Measurements from ENCODE around the gene LDLRAD4.

Gene LDLRAD4

GRCh38 chr18:13409026-13409425 lies 190.5 kb downstream of the LDLRAD4 start:
- no peak overlapping the region for H3K27ac ChIP-seq (replicated peaks)
- H3K4me3 ChIP-seq (replicated peaks; ENCODE audit: insufficient read depth, low read length): no peak overlapping the region
- TF ChIP-seq SPI1 (IDR thresholded peaks at IDR 0.05; ENCODE audit: borderline replicate concordance, low read depth): no peak
- TF ChIP-seq REST (IDR thresholded peaks at IDR 0.05; ENCODE audit: insufficient replicate concordance, low read depth): no peak
- no peak for TF ChIP-seq CTCF (IDR thresholded peaks at IDR 0.05; ENCODE audit: insufficient read depth, low read length)
- TF ChIP-seq POLR2AphosphoS5 (IDR thresholded peaks at IDR 0.05; ENCODE audit: low read depth): no peak
- TF ChIP-seq GABPA (IDR thresholded peaks at IDR 0.05; ENCODE audit: low read depth): no peak
- no peak for DNase-seq (ENCODE audit: low read depth in 1 of 2, low spot score in 1 of 2)
- no peaks in the 10 kb centered on the region for H3K27me3 ChIP-seq (ENCODE audit: insufficient read depth, poor library complexity, severe bottlenecking)

- TF ChIP-seq GABPA (IDR thresholded peaks at IDR 0.05; ENCODE audit: low read depth): no peak
- no peak for TF ChIP-seq REST (IDR thresholded peaks at IDR 0.05; ENCODE audit: insufficient replicate concordance, low read depth)
- no peak for TF ChIP-seq POLR2AphosphoS5 (IDR thresholded peaks at IDR 0.05; ENCODE audit: low read depth)
- Histone ChIP-seq H3K27ac (replicated peaks) (no peak overlapping the region), H3K27me3 (ENCODE audit: insufficient read depth, poor library complexity, severe bottlenecking) (no peaks in the 10 kb centered on the region), H3K4me3 (replicated peaks; ENCODE audit: insufficient read depth, low read length) (no peak overlapping the region)
- DNase-seq (ENCODE audit: low read depth in 1 of 2, low spot score in 1 of 2): no peak
Observed at GRCh38 chr18:13409997-13410396, 191.4 kb downstream of the LDLRAD4 start.

- H3K27ac ChIP-seq (replicated peaks): no peak overlapping the region
- no peak overlapping the region for H3K4me3 ChIP-seq (replicated peaks; ENCODE audit: insufficient read depth, low read length)
- no peak for DNase-seq (ENCODE audit: low read depth in 1 of 2, low spot score in 1 of 2)
- no peak for TF ChIP-seq POLR2AphosphoS5 (IDR thresholded peaks at IDR 0.05; ENCODE audit: low read depth)
- no peak for TF ChIP-seq SPI1 (IDR thresholded peaks at IDR 0.05; ENCODE audit: borderline replicate concordance, low read depth)
- no peak for TF ChIP-seq GABPA (IDR thresholded peaks at IDR 0.05; ENCODE audit: low read depth)
- TF ChIP-seq REST (IDR thresholded peaks at IDR 0.05; ENCODE audit: insufficient replicate concordance, low read depth): no peak
- no peak for TF ChIP-seq CTCF (IDR thresholded peaks at IDR 0.05; ENCODE audit: insufficient read depth, low read length)
- no peaks in the 10 kb centered on the region for H3K27me3 ChIP-seq (ENCODE audit: insufficient read depth, poor library complexity, severe bottlenecking)
Observed at GRCh38 chr18:13410471-13410870, 191.9 kb downstream of the LDLRAD4 start.

GRCh38 chr18:13412017-13412416 lies 193.5 kb downstream of the LDLRAD4 start:
- DNase-seq (ENCODE audit: low read depth in 1 of 2, low spot score in 1 of 2): no peak
- Histone ChIP-seq H3K4me3 (replicated peaks; ENCODE audit: insufficient read depth, low read length) (no peak overlapping the region), H3K27ac (replicated peaks) (no peak overlapping the region), H3K27me3 (ENCODE audit: insufficient read depth, poor library complexity, severe bottlenecking) (no peaks in the 10 kb centered on the region)
- no peak for TF ChIP-seq CTCF (IDR thresholded peaks at IDR 0.05; ENCODE audit: insufficient read depth, low read length)
- no peak for TF ChIP-seq REST (IDR thresholded peaks at IDR 0.05; ENCODE audit: insufficient replicate concordance, low read depth)
- no peak for TF ChIP-seq GABPA (IDR thresholded peaks at IDR 0.05; ENCODE audit: low read depth)
- TF ChIP-seq SPI1 (IDR thresholded peaks at IDR 0.05; ENCODE audit: borderline replicate concordance, low read depth): no peak
- no peak for TF ChIP-seq POLR2AphosphoS5 (IDR thresholded peaks at IDR 0.05; ENCODE audit: low read depth)

All from HL-60 (cell line).